Activated CD8-positive, alpha-beta memory T cell treated with anti-CD3 and anti-CD28 coated beads for 24 hours (primary cell): ENCODE results near the gene CADM4.
"Not testable (repeated sequence)": the region's sequence is repeated elsewhere in the genome, so short reads cannot be mapped to it uniquely, and the experiment has no call there.

Experiments
- DNase-seq: peaks from one replicate; pipeline ENCODE4 v3.0.0-alpha.2; 2020

The CADM4 gene, protein sequence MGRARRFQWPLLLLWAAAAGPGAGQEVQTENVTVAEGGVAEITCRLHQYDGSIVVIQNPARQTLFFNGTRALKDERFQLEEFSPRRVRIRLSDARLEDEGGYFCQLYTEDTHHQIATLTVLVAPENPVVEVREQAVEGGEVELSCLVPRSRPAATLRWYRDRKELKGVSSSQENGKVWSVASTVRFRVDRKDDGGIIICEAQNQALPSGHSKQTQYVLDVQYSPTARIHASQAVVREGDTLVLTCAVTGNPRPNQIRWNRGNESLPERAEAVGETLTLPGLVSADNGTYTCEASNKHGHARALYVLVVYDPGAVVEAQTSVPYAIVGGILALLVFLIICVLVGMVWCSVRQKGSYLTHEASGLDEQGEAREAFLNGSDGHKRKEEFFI

DNA sequence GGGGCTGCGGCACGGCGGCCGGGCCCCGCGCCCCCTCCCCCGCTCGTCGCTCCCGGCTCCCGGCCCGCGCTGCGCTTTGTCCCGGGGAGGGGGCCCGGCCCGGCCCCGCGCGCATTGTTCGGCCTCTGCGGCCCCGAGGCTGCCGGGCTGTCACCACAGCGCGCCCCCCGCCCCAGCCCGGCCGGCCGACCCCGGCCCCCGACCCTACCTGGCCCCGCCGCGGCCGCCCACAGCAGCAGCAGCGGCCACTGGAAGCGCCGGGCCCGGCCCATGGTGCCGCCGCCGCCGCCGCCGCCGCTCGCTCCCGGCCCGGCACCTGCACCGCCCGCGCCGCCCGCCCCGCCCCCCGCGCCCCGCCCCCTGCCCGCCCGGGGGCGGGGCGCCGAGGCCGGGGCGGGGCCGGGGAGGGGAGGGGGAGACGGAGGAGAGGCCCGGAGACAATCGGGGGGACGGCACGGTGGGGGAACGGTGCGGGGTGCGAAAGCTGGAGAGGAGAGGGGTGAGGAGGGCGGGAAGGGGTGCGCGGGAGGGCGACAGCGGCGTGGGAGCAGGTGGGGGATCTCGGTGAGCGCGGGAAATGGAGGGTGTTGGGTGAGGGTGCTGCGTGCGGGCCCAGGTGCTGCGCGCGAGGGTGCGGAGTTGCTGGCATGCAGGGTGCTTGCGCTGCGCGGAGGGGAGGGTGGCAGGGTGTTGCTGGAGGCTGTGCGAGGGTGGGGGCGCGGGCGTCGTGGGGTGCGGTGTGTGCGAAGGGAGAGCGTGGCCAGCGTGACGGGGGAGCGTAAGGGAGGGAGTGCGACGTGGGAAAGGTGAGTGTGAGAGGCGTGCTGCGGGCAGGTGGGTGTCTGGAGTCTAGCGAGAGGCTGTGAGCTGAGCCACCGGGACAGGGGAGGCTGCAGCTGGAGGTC, at the start of gene CADM4:
Gene CADM4, minus strand, starts transcription at position 332 of the 905 bp plus-strand sequence. Its CDS starts 60 bp downstream, at position 272.
- DNase-seq, result peak; percentile 76

DNA sequence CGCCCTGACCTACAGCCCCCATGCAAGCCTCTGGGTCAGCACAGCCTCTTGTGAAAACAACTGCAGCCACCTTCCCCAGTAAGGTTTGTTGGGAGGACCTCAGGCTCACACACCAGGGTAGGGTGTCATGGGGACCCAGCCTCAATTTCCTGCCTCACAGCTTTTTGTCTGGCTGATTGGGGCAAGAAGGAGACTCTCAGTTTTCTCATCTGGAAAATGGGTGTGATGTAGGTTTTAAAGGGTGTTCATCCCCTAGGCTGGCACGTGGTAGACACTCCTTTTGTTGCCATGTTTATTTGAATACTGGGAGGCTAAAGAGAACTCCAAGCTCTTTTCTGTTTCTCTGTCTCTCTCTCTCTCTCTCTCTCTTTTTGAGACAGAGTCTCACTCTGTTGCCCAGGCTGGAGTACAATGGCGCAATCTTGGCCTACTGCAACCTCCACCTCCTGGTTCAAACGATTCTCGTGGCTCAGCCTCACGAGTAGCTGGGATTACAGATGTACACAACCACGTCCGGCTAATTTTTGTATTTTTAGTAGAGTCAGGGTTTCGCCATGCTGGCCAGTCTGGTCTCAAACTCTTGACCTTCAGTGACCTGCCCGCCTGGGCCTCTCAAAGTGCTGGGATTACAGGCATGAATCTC, 48.5 kb upstream of the CADM4 start:
- DNase-seq, result no peak

GRCh38 chr19:43687660-43687997, 48.0 kb upstream of the CADM4 start:
- no peak for DNase-seq

- no peak for DNase-seq
These were observed 44.7 kb upstream of the CADM4 start for GRCh38 chr19:43684326-43684725.

- no peak for DNase-seq
These were observed 44.3 kb upstream of the CADM4 start for GRCh38 chr19:43683905-43684304.

- DNase-seq, result no peak
These were observed 43.4 kb upstream of the CADM4 start for GRCh38 chr19:43682824-43683661.

DNA sequence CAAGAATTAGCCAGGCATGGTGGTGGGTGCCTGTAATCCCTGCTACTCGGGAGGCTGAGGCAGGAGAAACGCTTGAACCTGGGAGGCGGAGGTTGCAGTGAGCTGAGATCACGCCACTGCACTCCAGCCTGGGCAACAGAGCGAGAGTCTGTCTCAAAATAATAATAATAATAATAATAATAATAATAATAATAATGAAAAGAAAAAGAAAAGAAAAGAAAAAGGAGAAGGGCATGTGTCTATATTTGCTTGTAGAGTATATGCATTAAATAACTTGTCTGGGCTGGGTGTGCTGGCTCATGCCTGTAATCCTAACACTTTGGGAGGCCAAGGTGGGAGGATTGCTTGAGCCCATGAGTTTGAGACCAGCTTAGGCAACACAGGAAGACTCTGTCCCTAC, 42.6 kb upstream of the CADM4 start:
- not testable (repeated sequence) for DNase-seq

DNA sequence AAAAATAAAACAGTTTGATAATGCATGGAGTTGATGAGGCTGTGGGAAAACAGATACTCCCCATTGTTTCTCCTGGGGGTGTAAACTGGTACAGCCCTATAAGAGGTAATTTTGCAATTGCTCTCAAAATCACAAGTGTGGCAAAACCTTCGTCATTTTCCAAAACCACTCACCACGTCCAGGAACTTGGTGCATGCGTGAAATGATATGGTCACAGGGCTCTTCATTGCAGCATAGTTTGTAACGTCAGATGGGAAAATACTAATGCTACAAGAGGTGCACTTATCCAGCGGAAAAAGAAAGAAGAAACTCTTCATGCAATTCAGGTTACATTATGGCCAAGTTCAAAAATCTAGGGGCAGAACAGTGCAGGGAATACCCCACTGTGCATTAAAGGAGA, 42.2 kb upstream of the CADM4 start:
- no peak for DNase-seq

GRCh38 chr19:43678512-43679261, 39.0 kb upstream of the CADM4 start:
- no peak for DNase-seq

GRCh38 chr19:43675906-43676305, 36.3 kb upstream of the CADM4 start:
- no peak for DNase-seq

- no peak for DNase-seq
These were observed 35.7 kb upstream of the CADM4 start for GRCh38 chr19:43675269-43675879.

DNA sequence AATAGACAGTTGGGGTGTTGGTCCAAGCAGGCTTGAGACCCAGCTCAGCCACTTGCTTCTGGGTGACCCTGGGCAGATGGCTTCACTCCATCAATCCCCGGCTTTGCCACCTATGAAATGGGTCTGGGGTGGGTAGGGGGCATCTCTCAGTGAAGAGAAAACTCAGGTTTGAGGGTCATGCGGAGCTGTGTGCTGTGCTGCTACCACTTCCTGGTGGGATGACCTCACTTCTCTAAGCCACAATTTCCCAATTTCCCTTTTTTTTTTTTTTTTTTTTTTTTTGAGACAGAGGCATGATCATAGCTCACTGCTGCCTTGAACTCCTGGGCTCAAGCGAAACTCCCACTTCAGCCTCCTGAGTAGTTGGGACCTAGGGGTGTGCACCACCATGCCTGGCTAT, 34.9 kb upstream of the CADM4 start:
- no peak for DNase-seq

GRCh38 chr19:43674183-43674582, 34.5 kb upstream of the CADM4 start:
- DNase-seq, result no peak

DNA sequence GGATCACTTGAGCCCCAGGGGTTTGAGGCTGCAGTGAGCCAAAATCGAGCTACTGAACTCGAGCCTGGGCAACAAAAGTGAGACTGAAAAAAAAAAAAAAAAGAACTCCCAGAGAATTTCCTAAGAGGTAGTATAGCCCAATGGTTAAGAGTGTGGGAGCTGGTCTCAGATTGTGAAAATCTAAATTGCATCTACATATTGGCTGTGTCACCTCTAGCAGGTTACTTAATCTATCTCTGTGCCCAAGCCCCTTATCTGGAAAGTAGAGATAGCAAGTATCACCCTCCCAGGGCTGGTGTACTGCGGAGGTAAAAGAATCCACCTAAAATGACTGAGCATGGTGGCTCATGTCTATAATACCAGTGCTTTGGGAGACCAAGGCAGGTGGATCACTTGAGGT, 34.0 kb upstream of the CADM4 start:
- no peak for DNase-seq

DNA sequence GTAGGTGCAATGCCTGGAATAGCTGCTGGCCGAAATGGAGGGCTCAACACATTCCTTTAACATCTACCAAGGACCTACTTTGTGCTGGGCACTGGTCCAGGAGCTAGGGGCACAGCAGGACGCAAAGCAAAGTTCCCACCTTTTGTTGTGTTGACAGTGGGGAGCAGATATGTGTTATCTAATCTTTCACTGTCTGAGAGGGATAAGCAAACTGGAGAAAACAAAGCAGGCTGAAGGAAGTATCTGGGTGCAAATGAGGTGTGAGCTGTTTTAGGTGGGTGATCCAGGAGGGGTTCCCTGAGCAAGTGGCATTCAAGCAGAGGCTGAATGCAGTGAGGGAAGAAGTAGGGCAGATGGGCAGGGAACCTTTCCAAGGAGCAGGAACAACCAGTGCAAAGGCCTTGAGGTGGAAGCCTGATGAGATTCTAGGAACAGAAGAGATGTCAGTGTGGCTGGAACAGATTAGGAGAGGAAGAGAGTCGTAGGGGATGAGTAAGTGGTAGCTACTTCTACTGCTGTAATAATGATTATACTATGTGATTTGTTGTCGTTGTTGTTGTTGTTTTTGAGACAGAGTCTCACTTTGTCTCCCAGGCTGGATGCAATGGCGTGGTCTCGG, 32.5 kb upstream of the CADM4 start:
- DNase-seq, result no peak

DNA sequence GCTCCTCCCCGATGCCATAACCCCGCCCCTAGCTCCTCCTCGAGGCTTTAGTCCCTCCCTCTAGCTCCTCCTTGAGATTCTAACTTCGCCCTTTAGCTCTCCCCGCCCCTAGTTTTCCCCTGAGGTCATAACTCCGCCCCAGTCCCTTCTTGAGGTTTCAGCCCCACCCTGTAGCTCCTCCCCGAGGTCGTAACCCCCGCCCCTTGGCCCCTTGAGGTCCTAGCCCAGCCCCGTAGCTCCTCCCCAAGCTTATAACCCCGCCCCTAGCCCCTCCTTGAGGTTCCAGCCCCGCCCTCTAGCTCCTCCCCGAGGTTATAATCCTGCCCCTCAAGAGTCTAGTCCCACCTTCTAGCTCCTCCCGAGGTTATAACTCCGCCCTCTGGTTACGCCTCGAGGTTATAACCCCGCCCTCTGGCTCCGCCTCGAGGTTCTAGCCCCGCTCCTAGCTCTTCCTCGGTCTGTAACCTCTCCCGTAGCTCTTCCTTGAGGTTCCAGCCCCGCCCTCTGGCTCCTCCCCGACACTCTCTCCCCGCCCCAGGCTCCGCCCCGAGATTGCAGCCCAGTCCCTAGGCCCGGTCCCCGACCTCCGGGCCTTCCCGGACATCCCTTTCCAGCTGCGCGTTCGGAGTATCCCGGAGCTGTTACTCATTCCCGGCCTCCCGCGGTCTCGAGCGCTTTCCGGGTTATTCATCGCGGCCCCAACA, 28.9 kb upstream of the CADM4 start:
- DNase-seq, result peak; percentile 96

- DNase-seq, result no peak
These were observed 28.3 kb upstream of the CADM4 start for GRCh38 chr19:43667876-43668405.

- DNase-seq, result no peak
These were observed 27.7 kb upstream of the CADM4 start for GRCh38 chr19:43667126-43667875.

DNA sequence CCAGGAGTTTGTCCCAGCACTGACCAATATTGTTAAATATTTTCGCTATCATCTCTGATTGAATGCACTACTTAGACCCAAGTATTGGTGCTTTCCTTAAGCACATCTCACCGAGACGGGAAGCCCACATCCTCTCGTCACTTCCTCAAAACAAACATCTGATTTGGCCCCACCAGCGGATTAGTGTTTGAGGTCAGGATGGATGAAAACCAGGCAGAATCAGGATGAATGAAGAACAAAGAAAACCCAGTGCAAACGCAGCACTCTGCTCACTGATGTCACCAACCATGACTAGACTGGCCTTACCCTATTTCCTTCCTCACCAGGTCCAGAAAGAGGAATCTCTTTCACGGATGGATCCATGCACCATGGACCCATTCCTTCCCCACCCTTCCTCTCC, 24.4 kb upstream of the CADM4 start:
- no peak for DNase-seq
